Mammary epithelial cell (primary cell): ENCODE data around the gene MYO7B.

Source experiments
- EZH2 ChIP-seq: IDR thresholded peaks from 2 replicates; pipeline ENCODE4 v1.6.1; 2012; ENCODE audit warnings: low read length, inconsistent platforms, borderline replicate concordance
- TF ChIP-seq, protein P1 (sequence below), 2 donors: IDR thresholded peaks in 1 of 2; conservative IDR thresholded peaks in 1 of 2; 2 replicates each; pipeline ENCODE4 v1.5.1; 2011 to 2012; ENCODE audit warnings: inconsistent platforms in 2 of 2, low read length in 2 of 2, mild to moderate bottlenecking in 2 of 2, control low read depth in 1 of 2, low read depth in 1 of 2; ENCODE audit not compliant: insufficient read depth in 1 of 2; ENCODE audit errors: extremely low read depth in 1 of 2

DNA sequence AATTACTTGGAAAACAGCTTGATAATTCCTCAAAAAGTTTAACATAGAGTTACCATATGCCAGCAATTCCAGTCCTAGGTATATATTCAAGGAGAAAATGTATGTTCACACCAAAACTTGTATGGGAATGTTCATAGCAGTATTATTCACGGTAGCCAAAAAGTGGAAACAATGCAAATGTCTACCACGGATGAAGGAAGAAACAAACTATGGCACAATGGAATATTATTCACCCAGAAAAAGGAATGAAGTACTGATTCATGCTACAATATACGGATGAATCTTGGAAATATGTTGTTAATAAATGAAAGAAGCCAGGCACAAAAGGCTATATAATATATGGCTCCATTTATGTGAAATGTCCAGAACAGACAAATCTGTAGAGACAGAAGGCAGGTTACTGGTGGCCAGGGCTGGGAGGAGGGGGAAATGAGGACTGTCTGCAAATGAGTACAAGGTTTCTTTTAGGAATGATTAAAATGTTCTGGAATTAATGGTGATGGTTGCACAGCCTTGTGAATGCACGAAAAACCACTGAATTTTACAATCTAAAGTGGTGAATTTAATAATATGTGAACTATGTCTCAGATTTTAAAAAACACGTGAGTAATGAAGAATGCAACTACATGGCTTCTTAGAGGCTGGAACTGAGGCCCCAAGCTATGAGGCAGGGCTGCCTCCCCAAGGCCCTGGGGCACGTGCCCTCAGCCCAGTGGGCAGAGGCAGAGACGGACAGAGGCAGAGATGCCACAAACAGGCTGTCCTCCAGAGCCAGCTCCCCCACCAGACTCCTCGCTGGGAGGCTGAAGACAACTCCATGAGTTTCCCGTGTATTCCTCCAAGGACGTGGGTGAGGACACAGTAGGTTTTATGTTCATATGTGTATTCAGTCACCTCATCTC, 134.8 kb downstream of the MYO7B start:
- TF ChIP-seq, protein P1, sequence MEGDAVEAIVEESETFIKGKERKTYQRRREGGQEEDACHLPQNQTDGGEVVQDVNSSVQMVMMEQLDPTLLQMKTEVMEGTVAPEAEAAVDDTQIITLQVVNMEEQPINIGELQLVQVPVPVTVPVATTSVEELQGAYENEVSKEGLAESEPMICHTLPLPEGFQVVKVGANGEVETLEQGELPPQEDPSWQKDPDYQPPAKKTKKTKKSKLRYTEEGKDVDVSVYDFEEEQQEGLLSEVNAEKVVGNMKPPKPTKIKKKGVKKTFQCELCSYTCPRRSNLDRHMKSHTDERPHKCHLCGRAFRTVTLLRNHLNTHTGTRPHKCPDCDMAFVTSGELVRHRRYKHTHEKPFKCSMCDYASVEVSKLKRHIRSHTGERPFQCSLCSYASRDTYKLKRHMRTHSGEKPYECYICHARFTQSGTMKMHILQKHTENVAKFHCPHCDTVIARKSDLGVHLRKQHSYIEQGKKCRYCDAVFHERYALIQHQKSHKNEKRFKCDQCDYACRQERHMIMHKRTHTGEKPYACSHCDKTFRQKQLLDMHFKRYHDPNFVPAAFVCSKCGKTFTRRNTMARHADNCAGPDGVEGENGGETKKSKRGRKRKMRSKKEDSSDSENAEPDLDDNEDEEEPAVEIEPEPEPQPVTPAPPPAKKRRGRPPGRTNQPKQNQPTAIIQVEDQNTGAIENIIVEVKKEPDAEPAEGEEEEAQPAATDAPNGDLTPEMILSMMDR (conservative IDR thresholded peaks at IDR 0.05 in 1 of 2, IDR thresholded peaks at IDR 0.05 in 1 of 2; ENCODE audit: extremely low read depth in 1 of 2, insufficient read depth in 1 of 2, low read depth in 1 of 2, low read length in 2 of 2) = no peak
- no peak for TF ChIP-seq EZH2
